ENCODE data around the gene H19. TPM values are rescaled to one million over a fixed set of nuclear protein-coding genes. Genes with fewer than 3 reads are reported as not detected.

The H19 gene
- total RNA-seq, result 71.3 and 71.8 TPM in 2 replicates
- long read RNA-seq, result 0 reads

DNA sequence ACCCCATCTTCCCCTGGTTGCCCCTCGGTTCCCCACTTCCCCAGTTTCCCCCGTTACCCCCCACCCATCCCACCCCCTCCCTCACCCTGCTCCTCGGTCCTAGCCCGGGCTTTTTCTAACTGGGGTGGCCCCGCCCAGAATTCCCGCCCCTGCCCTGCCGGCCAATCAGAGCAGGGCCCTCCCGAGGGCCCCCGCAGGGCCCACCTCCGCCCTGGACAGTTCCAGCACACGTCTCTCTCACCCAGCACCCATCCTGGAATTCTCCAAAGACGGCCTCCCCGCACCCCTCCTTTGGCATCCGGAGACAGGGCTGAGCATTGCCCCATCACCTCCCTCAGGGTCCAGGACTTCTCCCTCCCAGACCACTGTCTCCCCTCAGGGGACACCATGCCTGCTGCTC is at the start of gene H19:
Gene H19 (minus strand): TSS at position 88 of the 400 bp plus-strand sequence.
- TF ChIP-seq, protein P1, sequence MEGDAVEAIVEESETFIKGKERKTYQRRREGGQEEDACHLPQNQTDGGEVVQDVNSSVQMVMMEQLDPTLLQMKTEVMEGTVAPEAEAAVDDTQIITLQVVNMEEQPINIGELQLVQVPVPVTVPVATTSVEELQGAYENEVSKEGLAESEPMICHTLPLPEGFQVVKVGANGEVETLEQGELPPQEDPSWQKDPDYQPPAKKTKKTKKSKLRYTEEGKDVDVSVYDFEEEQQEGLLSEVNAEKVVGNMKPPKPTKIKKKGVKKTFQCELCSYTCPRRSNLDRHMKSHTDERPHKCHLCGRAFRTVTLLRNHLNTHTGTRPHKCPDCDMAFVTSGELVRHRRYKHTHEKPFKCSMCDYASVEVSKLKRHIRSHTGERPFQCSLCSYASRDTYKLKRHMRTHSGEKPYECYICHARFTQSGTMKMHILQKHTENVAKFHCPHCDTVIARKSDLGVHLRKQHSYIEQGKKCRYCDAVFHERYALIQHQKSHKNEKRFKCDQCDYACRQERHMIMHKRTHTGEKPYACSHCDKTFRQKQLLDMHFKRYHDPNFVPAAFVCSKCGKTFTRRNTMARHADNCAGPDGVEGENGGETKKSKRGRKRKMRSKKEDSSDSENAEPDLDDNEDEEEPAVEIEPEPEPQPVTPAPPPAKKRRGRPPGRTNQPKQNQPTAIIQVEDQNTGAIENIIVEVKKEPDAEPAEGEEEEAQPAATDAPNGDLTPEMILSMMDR (conservative IDR thresholded peaks at IDR 0.05), result no peak
- no peak within 1 kb of the TSS for H3K4me3 Mint-ChIP-seq
- DNase-seq (ENCODE audit: low read depth, low spot score), result no peak
- no peak within 1 kb of the TSS for H3K27ac Mint-ChIP-seq (ENCODE audit: unreplicated experiment)
- no peaks in the 10 kb centered on the region for H3K4me1 Mint-ChIP-seq
- no peaks in the 10 kb centered on the region for H3K9me3 Mint-ChIP-seq
- no peaks in the 10 kb centered on the region for H3K36me3 Mint-ChIP-seq (ENCODE audit: low read depth)
- no peaks in the 10 kb centered on the region for H3K27me3 Mint-ChIP-seq (ENCODE audit: low read depth)

DNA sequence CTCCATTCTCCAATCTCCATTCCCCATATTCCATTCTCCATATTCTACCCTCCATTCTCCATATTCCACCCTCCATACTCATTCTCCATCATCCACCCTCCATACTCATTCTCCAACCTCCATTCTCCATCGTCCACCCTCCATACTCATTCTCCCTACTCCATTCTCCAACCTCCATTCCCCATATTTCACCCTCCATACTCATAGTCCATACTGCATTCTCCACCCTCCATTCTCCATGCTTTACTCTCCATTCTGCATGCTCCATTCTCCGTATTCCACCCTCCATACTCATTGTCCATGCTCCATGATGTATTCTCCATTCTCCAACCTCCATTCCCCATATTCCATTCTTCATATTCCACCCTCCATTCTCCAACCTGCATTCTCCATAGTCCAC is 44.3 kb upstream of the H19 start:
- Mint-ChIP-seq H3K4me3 (no peak overlapping the region), H3K27ac (ENCODE audit: unreplicated experiment) (no peak overlapping the region), H3K36me3 (ENCODE audit: low read depth) (no peaks in the 10 kb centered on the region), H3K27me3 (ENCODE audit: low read depth) (no peaks in the 10 kb centered on the region), H3K4me1 (no peaks in the 10 kb centered on the region), H3K9me3 (no peaks in the 10 kb centered on the region)
- TF ChIP-seq, protein P1 (conservative IDR thresholded peaks at IDR 0.05), result no peak
- DNase-seq (ENCODE audit: low read depth, low spot score), result no peak

GRCh38 chr11:2041153-2041552 is 43.5 kb upstream of the H19 start:
- Mint-ChIP-seq H3K4me3 (no peak overlapping the region), H3K27ac (ENCODE audit: unreplicated experiment) (no peak overlapping the region), H3K4me1 (no peaks in the 10 kb centered on the region), H3K9me3 (no peaks in the 10 kb centered on the region), H3K27me3 (ENCODE audit: low read depth) (no peaks in the 10 kb centered on the region), H3K36me3 (ENCODE audit: low read depth) (no peaks in the 10 kb centered on the region)
- TF ChIP-seq, protein P1 (conservative IDR thresholded peaks at IDR 0.05), result no peak
- no peak for DNase-seq (ENCODE audit: low read depth, low spot score)

- no peak overlapping the region for H3K4me3 Mint-ChIP-seq
- H3K27me3 Mint-ChIP-seq (ENCODE audit: low read depth), result no peaks in the 10 kb centered on the region
- H3K9me3 Mint-ChIP-seq, result no peaks in the 10 kb centered on the region
- TF ChIP-seq, protein P1 (conservative IDR thresholded peaks at IDR 0.05), result no peak
- H3K4me1 Mint-ChIP-seq, result no peaks in the 10 kb centered on the region
- H3K36me3 Mint-ChIP-seq (ENCODE audit: low read depth), result no peaks in the 10 kb centered on the region
- H3K27ac Mint-ChIP-seq (ENCODE audit: unreplicated experiment), result no peak overlapping the region
- no peak for DNase-seq (ENCODE audit: low read depth, low spot score)
Measured at GRCh38 chr11:2039198-2039759, 41.6 kb upstream of the H19 start.

GRCh38 chr11:2036863-2037486 is 39.3 kb upstream of the H19 start:
- no peaks in the 10 kb centered on the region for H3K36me3 Mint-ChIP-seq (ENCODE audit: low read depth)
- TF ChIP-seq, protein P1 (conservative IDR thresholded peaks at IDR 0.05), result no peak
- no peaks in the 10 kb centered on the region for H3K4me1 Mint-ChIP-seq
- no peaks in the 10 kb centered on the region for H3K9me3 Mint-ChIP-seq
- no peak overlapping the region for H3K4me3 Mint-ChIP-seq
- no peak for DNase-seq (ENCODE audit: low read depth, low spot score)
- H3K27ac Mint-ChIP-seq (ENCODE audit: unreplicated experiment), result no peak overlapping the region
- no peaks in the 10 kb centered on the region for H3K27me3 Mint-ChIP-seq (ENCODE audit: low read depth)
